GM23338 (cell line): ENCODE data around the gene TARS2. TPM values are rescaled to one million over a fixed set of nuclear protein-coding genes. Genes with fewer than 3 reads are reported as not detected.

Source experiments
- ATAC-seq: fragments of 200-7000 bp; cut with Tn5 transposase; 3 replicates; pipeline ENCODE4 v1.9.1; 2020
- DNase-seq: peaks from one replicate; pipeline ENCODE4 v3.0.0-alpha.2; 2015; ENCODE audit warnings: low spot score
- H2AFZ ChIP-seq: fragments of 200-600 bp; sonication (generic); 2 replicates; pipeline ENCODE4 v1.8.0; 2016; ENCODE audit warnings: antibody characterized with exemption, mild to moderate bottlenecking, moderate library complexity
- H3F3A ChIP-seq: fragments of 200-600 bp; sonication (generic); replicated peaks from 2 replicates; pipeline ENCODE4 v1.8.0; 2017; ENCODE audit warnings: antibody characterized with exemption, mixed run types, low read depth
- H3K27ac ChIP-seq: fragments of 200-600 bp; sonication (generic); 2 replicates; pipeline ENCODE4 v1.6.1; 2016; ENCODE audit warnings: low read depth
- H3K27me3 ChIP-seq: fragments of 200-600 bp; sonication (generic); 2 replicates; pipeline ENCODE4 v1.8.0; 2016; ENCODE audit warnings: mild to moderate bottlenecking, mixed run types, moderate library complexity; ENCODE audit not compliant: insufficient read depth
- H3K36me3 ChIP-seq: fragments of 200-600 bp; sonication (generic); 2 replicates; pipeline ENCODE4 v1.8.0; 2016; ENCODE audit warnings: mild to moderate bottlenecking; ENCODE audit not compliant: insufficient read depth
- H3K4me1 ChIP-seq: fragments of 200-600 bp; sonication (generic); 2 replicates; pipeline ENCODE4 v1.8.0; 2016; ENCODE audit warnings: mild to moderate bottlenecking, moderate library complexity; ENCODE audit not compliant: insufficient read depth
- H3K4me2 ChIP-seq: fragments of 200-600 bp; sonication (generic); 2 replicates; pipeline ENCODE4 v1.7.1; 2017; ENCODE audit warnings: mixed run types
- H3K4me3 ChIP-seq: fragments of 200-600 bp; sonication (generic); 2 replicates; pipeline ENCODE4 v1.6.1; 2016; ENCODE audit warnings: mixed run types
- H3K79me2 ChIP-seq: fragments of 200-600 bp; sonication (generic); replicated peaks from 2 replicates; pipeline ENCODE4 v1.8.0; 2017; ENCODE audit warnings: mild to moderate bottlenecking; ENCODE audit not compliant: insufficient read depth
- H3K9me2 ChIP-seq: fragments of 200-600 bp; sonication (generic); 2 replicates; pipeline ENCODE4 v1.8.0; 2017; ENCODE audit not compliant: insufficient read depth
- H4K20me1 ChIP-seq: fragments of 200-600 bp; sonication (generic); replicated peaks from 2 replicates; pipeline ENCODE4 v1.8.0; 2017; ENCODE audit warnings: mild to moderate bottlenecking; ENCODE audit not compliant: insufficient read depth
- H3K27ac Mint-ChIP-seq: 2 replicates; pipeline ENCODE4 v1.8.0; 2020; ENCODE audit warnings: inconsistent platforms, mild to moderate bottlenecking, moderate library complexity, mixed read lengths
- H3K27me3 Mint-ChIP-seq: 3 replicates; pipeline ENCODE4 v1.8.0; 2022; ENCODE audit warnings: low read depth, mild to moderate bottlenecking, moderate library complexity, mixed read lengths, inconsistent platforms; ENCODE audit not compliant: insufficient read depth, poor library complexity
- H3K36me3 Mint-ChIP-seq: 3 replicates; pipeline ENCODE4 v1.8.0; 2021; ENCODE audit warnings: low read depth, mild to moderate bottlenecking, inconsistent platforms, moderate library complexity, mixed read lengths
- H3K4me1 Mint-ChIP-seq: 3 replicates; pipeline ENCODE4 v1.8.0; 2020; ENCODE audit warnings: mild to moderate bottlenecking, inconsistent platforms, mixed read lengths
- H3K4me3 Mint-ChIP-seq: 3 replicates; pipeline ENCODE4 v1.8.0; 2021; ENCODE audit warnings: moderate library complexity, mild to moderate bottlenecking, inconsistent platforms, mixed read lengths
- H3K9me3 Mint-ChIP-seq: 3 replicates; pipeline ENCODE4 v1.8.0; 2020; ENCODE audit warnings: moderate library complexity, mild to moderate bottlenecking, inconsistent platforms, mixed read lengths
- CREB1 ChIP-seq: fragments of 250-450 bp; sonication (Bioruptor Pico); IDR thresholded peaks from 2 replicates; pipeline ENCODE4 v1.5.0; 2020; ENCODE audit warnings: low read depth, mild to moderate bottlenecking, moderate library complexity
- ETS1 ChIP-seq: IDR thresholded peaks from 2 replicates; pipeline ENCODE4 v1.6.1; 2016; ENCODE audit warnings: antibody characterized with exemption
- EZH2 ChIP-seq: fragments of 200-600 bp; sonication (generic); IDR thresholded peaks from one replicate; pipeline ENCODE4 v1.8.0; 2017; ENCODE audit warnings: antibody characterized with exemption, mild to moderate bottlenecking, low read depth; ENCODE audit not compliant: unreplicated experiment
- EZH2phosphoT487 ChIP-seq: fragments of 200-600 bp; sonication (generic); IDR thresholded peaks from one replicate; pipeline ENCODE4 v1.8.1; 2018; ENCODE audit warnings: antibody characterized with exemption; ENCODE audit not compliant: unreplicated experiment
- JUNB ChIP-seq: IDR thresholded peaks from one replicate; pipeline ENCODE4 v1.6.1; 2016; ENCODE audit warnings: antibody characterized with exemption; ENCODE audit not compliant: unreplicated experiment
- NANOG ChIP-seq: IDR thresholded peaks from 2 replicates; pipeline ENCODE4 v1.6.1; 2016; ENCODE audit warnings: antibody characterized with exemption, borderline replicate concordance
- POLR2AphosphoS5 ChIP-seq: IDR thresholded peaks from 2 replicates; pipeline ENCODE4 v1.6.1; 2016; ENCODE audit warnings: antibody characterized with exemption, low read depth
- STAT1 ChIP-seq: IDR thresholded peaks from one replicate; pipeline ENCODE4 v1.6.1; 2016; ENCODE audit warnings: antibody characterized with exemption; ENCODE audit not compliant: unreplicated experiment
- ZNF462 ChIP-seq: fragments of 250-450 bp; sonication (Bioruptor Pico); IDR thresholded peaks from 2 replicates; pipeline ENCODE4 v1.5.0; 2020; ENCODE audit warnings: mild to moderate bottlenecking, moderate library complexity
- polyA plus RNA-seq: library from polyadenylated mRNA; unstranded; fragments of >200 nt; fragmentation: Nextera tagmentation; extraction: Ambion mirVana; gene quantifications from 2 replicates; pipeline ENCODE4 v1.2.1, GENCODE V29; 2016
- total RNA-seq: library from RNA; depleted of rRNA; stranded (reverse); fragments of >200 nt; shearing (Covaris generic); gene quantifications from 2 replicates; pipeline ENCODE4 v1.2.3, GENCODE V29; 2014

Gene TARS2
- total and polyA plus RNA-seq, 2 experiments from 2014 or later = 19.5 to 28.4 TPM

GRCh38 chr1:150513351-150513791 is 26.2 kb downstream of the TARS2 start (continued):
- TF ChIP-seq ZNF462 = no peak
- TF ChIP-seq JUNB = no peak
- TF ChIP-seq NANOG = no peak
- TF ChIP-seq CREB1 (CRISPR knock-in tag) = no peak

- H3K4me1 Mint-ChIP-seq = peaks cover 8% of the 10 kb centered on the region
- Histone ChIP-seq H3K4me1 (peaks cover 7% of the 10 kb centered on the region; the same call in 1 of the 2 replicates), H3K27ac (no peak overlapping the region), H3K27me3 (no peaks in the 10 kb centered on the region), H3K79me2 (no peaks in the 10 kb centered on the region), H2AFZ (no peak overlapping the region), H3K4me2 (no peak overlapping the region), H3K9me2 (no peaks in the 10 kb centered on the region), H3K36me3 (no peaks in the 10 kb centered on the region), H3K4me3 (peak overlapping the region; percentile 81; the same call in 1 of the 2 replicates), H4K20me1 (no peaks in the 10 kb centered on the region), H3F3A (0 out of 2 replicates have a peak, but pooled peaks cover 17% of the 10 kb centered on the region)
- H3K36me3 Mint-ChIP-seq = peaks cover 6% of the 10 kb centered on the region; the same call in 1 of the 3 replicates
- DNase-seq (no peak), ATAC-seq (no peak)
- H3K9me3 Mint-ChIP-seq = no peaks in the 10 kb centered on the region; the same call in 2 of the 3 replicates
- H3K4me3 Mint-ChIP-seq = peak overlapping the region; percentile 91
- TF ChIP-seq EZH2phosphoT487 (no peak), EZH2 (no peak), STAT1 (no peak), ETS1 (no peak), POLR2AphosphoS5 (no peak), JUNB (no peak)
- H3K27ac Mint-ChIP-seq = no peak overlapping the region; the same call in 1 of the 2 replicates
- peaks cover 27% of the 10 kb centered on the region for H3K27me3 Mint-ChIP-seq
Measured at GRCh38 chr1:150514260-150514659, 27.0 kb downstream of the TARS2 start.
